Measurements from ENCODE around the gene NUP160. TPM values are rescaled to one million over a fixed set of nuclear protein-coding genes. Genes with fewer than 3 reads are reported as not detected.

The NUP160 gene
- total and polyA plus RNA-seq, 2 of the 13 experiments (the other 11 are each of a cell fraction or from before 2014, with no cell fraction given): 28.3 to 43.5 TPM

DNA sequence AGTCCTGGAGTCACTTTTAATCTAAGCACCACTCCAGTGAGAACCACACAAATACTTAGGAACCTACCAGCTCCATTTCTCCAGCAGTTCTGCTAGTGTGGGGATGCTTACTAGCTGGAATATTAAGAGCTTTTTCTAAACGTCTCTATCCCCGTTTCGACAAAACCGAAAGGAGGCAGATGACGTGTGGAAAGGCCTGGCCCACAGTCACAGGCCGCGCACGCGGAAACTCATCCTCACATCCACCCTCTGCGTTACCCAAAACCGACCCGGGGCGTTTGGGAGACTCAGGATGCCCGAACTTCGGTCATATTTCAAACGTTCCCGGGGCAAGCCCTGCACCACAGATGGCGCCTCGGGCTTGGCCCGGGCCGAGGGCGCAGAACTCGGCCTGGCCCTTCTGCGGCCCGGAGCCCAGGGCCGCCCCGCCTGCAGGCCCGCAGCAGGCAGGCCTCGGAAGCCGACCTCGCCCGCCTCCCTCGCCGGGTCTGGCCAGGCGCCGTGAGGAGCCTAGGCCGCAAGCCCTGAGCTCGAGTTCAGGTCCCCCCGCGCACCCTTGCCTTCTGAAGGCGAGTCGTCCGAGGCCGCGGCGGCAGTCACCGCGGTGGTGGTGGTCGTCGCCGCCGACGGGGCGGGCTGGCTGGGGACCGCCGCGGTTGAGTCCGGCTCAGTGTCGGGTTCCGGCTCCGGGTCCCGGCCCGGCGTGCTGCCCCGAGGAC, 81.5 kb downstream of the NUP160 start (continued):
- TF ChIP-seq, protein P1, sequence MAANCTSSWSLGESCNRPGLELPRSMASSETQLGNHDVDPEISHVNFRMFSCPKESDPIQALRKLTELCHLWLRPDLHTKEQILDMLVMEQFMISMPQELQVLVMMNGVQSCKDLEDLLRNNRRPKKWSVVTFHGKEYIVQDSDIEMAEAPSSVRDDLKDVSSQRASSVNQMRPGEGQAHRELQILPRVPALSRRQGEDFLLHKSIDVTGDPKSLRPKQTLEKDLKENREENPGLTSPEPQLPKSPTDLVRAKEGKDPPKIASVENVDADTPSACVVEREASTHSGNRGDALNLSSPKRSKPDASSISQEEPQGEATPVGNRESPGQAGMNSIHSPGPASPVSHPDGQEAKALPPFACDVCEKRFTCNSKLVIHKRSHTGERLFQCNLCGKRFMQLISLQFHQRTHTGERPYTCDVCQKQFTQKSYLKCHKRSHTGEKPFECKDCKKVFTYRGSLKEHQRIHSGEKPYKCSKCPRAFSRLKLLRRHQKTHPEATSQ (CRISPR knock-in tag; IDR thresholded peaks at IDR 0.05; ENCODE audit: borderline replicate concordance): peak; percentile 79; the same call in 1 of the 2 replicates
- TF ChIP-seq ZSCAN21 (CRISPR knock-in tag; IDR thresholded peaks at IDR 0.05; ENCODE audit: borderline replicate concordance) (0 out of 2 replicates have a peak, but pooled peaks have one; percentile 21), RBFOX2 (IDR thresholded peaks at IDR 0.05; ENCODE audit: low read depth, low read length) (peak; percentile 97), ZNF10 (CRISPR knock-in tag; IDR thresholded peaks at IDR 0.05; ENCODE audit: borderline replicate concordance, low read depth) (no peak), ZNF354B (CRISPR knock-in tag; IDR thresholded peaks at IDR 0.05) (0 out of 2 replicates have a peak, but pooled peaks have one; percentile 72), AGO2 (optimal IDR thresholded peaks at IDR 0.05; ENCODE audit: low read depth, low read length) (peak; percentile 92), ZFP36L1 (CRISPR knock-in tag; IDR thresholded peaks at IDR 0.05) (no peak), MZF1 (CRISPR knock-in tag; IDR thresholded peaks at IDR 0.05; ENCODE audit: borderline replicate concordance) (no peak), GPN1 (CRISPR knock-in tag; IDR thresholded peaks at IDR 0.05; ENCODE audit: borderline replicate concordance) (0 out of 2 replicates have a peak, but pooled peaks have one; percentile 12), TAF15 (IDR thresholded peaks at IDR 0.05; ENCODE audit: low read depth, low read length, poor library complexity, severe bottlenecking) (peak; percentile 65), ZNF768 (CRISPR knock-in tag; IDR thresholded peaks at IDR 0.05) (peak; percentile 82; the same call in 1 of the 2 replicates), ZNF746 (CRISPR knock-in tag; IDR thresholded peaks at IDR 0.05) (no peak), ZZZ3 (CRISPR knock-in tag; IDR thresholded peaks at IDR 0.05; ENCODE audit: borderline replicate concordance) (0 out of 2 replicates have a peak, but pooled peaks have one; percentile 18), NRL (CRISPR knock-in tag; IDR thresholded peaks at IDR 0.05; ENCODE audit: borderline replicate concordance) (peak; percentile 19; the same call in 1 of the 2 replicates), ZNF274 (CRISPR knock-in tag; IDR thresholded peaks at IDR 0.05) (peak; percentile 69; the same call in 1 of the 2 replicates), SMAD3 (CRISPR knock-in tag; IDR thresholded peaks at IDR 0.05) (peak; percentile 25; the same call in 1 of the 2 replicates), ZNF879 (CRISPR knock-in tag; IDR thresholded peaks at IDR 0.05) (no peak; the same call in 1 of the 2 replicates), DMAP1 (CRISPR knock-in tag; IDR thresholded peaks at IDR 0.05) (peak; percentile 61; the same call in 1 of the 2 replicates), MAFF (IDR thresholded peaks at IDR 0.05; ENCODE audit: low read depth, low read length) (no peak), ZNF30 (CRISPR knock-in tag; IDR thresholded peaks at IDR 0.05) (0 out of 2 replicates have a peak, but pooled peaks have one; percentile 77), ZNF446 (CRISPR knock-in tag; IDR thresholded peaks at IDR 0.05) (peak; percentile 94; the same call in 1 of the 2 replicates)
- TF ChIP-seq, protein P2, sequence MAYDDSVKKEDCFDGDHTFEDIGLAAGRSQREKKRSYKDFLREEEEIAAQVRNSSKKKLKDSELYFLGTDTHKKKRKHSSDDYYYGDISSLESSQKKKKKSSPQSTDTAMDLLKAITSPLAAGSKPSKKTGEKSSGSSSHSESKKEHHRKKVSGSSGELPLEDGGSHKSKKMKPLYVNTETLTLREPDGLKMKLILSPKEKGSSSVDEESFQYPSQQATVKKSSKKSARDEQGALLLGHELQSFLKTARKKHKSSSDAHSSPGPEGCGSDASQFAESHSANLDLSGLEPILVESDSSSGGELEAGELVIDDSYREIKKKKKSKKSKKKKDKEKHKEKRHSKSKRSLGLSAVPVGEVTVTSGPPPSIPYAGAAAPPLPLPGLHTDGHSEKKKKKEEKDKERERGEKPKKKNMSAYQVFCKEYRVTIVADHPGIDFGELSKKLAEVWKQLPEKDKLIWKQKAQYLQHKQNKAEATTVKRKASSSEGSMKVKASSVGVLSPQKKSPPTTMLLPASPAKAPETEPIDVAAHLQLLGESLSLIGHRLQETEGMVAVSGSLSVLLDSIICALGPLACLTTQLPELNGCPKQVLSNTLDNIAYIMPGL (CRISPR knock-in tag; IDR thresholded peaks at IDR 0.05; ENCODE audit: borderline replicate concordance in 1 of 2, low read depth in 1 of 2): peak in 1 of 2 experiments; percentile 91; a peak in 2 of 4 replicates
- TF ChIP-seq, protein P3, sequence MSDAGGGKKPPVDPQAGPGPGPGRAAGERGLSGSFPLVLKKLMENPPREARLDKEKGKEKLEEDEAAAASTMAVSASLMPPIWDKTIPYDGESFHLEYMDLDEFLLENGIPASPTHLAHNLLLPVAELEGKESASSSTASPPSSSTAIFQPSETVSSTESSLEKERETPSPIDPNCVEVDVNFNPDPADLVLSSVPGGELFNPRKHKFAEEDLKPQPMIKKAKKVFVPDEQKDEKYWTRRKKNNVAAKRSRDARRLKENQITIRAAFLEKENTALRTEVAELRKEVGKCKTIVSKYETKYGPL (CRISPR knock-in tag; IDR thresholded peaks at IDR 0.05): peak; percentile 24; the same call in 1 of the 2 replicates
- TF ChIP-seq, protein P4, sequence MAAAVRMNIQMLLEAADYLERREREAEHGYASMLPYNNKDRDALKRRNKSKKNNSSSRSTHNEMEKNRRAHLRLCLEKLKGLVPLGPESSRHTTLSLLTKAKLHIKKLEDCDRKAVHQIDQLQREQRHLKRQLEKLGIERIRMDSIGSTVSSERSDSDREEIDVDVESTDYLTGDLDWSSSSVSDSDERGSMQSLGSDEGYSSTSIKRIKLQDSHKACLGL (CRISPR knock-in tag; IDR thresholded peaks at IDR 0.05): no peak
- TF ChIP-seq, protein P5, sequence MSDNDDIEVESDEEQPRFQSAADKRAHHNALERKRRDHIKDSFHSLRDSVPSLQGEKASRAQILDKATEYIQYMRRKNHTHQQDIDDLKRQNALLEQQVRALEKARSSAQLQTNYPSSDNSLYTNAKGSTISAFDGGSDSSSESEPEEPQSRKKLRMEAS (IDR thresholded peaks at IDR 0.05): peak; percentile 13; the same call in 1 of the 2 replicates

Data from HepG2 (cell line).